ENCODE results near the gene CCDC196. TPM values are rescaled to one million over a fixed set of nuclear protein-coding genes. Genes with fewer than 3 reads are reported as not detected.

CCDC196 gene
- polyA plus RNA-seq, 2 of the 4 experiments (the other 2 are of a cell fraction): not detected

DNA sequence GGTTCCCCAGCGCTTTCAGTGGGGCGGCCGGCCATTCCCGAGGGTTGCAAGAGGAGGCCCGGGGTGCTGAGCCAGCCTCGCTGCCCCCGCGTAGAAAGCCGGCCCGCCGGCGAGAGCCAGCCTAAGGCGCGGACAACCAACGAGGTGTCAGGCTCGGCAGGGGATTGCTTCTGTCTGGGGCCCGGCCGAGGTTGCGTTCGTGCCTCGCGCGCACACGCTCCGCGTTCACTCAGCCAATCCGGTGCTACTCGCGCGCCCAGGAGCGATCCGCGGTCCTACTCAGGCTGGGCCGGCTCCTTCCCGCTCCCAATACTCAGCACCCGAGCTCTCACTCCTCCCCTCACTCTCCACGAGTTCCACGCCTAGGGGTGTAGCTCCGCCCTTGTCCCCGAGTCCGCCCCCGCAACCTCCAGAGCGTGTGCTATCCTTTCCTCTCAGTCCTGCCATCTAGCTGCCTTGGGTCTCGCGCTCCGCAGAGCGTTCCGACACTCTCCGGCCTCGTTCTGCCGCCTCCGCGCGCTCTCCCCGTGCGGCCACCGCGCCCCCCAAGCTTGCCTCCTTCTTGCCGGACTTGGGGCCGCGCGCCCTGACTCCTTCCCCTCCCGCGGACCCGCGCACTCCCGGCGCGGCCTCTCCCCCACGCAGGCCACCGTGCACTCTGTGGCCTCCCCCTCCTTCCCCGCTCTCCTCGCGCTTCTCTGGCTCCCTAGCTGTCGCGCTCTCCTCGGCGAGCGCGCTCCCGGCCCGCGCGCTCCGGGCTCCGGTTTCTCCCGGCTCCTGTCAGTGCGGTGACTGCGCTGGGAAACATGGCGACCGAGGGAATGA is 21.8 kb downstream of the CCDC196 start, which contains the start of gene GPHN (continued):
- TF ChIP-seq, protein P1, sequence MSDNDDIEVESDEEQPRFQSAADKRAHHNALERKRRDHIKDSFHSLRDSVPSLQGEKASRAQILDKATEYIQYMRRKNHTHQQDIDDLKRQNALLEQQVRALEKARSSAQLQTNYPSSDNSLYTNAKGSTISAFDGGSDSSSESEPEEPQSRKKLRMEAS (IDR thresholded peaks at IDR 0.05): peak; percentile 93
- TF ChIP-seq JUN (IDR thresholded peaks at IDR 0.05): peak; percentile 43 to 86; a peak in 4 of 5 replicates
- no peak for TF ChIP-seq CBX2 (IDR thresholded peaks at IDR 0.05; ENCODE audit: borderline replicate concordance, low read depth)
- TF ChIP-seq, protein P2, sequence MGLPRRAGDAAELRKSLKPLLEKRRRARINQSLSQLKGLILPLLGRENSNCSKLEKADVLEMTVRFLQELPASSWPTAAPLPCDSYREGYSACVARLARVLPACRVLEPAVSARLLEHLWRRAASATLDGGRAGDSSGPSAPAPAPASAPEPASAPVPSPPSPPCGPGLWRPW (IDR thresholded peaks at IDR 0.05): no peak
- no peak for TF ChIP-seq RFX5 (IDR thresholded peaks at IDR 0.05)
- TF ChIP-seq, protein P3, sequence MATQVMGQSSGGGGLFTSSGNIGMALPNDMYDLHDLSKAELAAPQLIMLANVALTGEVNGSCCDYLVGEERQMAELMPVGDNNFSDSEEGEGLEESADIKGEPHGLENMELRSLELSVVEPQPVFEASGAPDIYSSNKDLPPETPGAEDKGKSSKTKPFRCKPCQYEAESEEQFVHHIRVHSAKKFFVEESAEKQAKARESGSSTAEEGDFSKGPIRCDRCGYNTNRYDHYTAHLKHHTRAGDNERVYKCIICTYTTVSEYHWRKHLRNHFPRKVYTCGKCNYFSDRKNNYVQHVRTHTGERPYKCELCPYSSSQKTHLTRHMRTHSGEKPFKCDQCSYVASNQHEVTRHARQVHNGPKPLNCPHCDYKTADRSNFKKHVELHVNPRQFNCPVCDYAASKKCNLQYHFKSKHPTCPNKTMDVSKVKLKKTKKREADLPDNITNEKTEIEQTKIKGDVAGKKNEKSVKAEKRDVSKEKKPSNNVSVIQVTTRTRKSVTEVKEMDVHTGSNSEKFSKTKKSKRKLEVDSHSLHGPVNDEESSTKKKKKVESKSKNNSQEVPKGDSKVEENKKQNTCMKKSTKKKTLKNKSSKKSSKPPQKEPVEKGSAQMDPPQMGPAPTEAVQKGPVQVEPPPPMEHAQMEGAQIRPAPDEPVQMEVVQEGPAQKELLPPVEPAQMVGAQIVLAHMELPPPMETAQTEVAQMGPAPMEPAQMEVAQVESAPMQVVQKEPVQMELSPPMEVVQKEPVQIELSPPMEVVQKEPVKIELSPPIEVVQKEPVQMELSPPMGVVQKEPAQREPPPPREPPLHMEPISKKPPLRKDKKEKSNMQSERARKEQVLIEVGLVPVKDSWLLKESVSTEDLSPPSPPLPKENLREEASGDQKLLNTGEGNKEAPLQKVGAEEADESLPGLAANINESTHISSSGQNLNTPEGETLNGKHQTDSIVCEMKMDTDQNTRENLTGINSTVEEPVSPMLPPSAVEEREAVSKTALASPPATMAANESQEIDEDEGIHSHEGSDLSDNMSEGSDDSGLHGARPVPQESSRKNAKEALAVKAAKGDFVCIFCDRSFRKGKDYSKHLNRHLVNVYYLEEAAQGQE (IDR thresholded peaks at IDR 0.05): 0 out of 2 replicates have a peak, but pooled peaks have one; percentile 9
- no peak for TF ChIP-seq MAFK (IDR thresholded peaks at IDR 0.05; ENCODE audit: partially characterized antibody)
- peak; percentile 81; the same call in 1 of the 2 replicates for TF ChIP-seq TFCP2L1 (CRISPR knock-in tag; IDR thresholded peaks at IDR 0.05)
- TF ChIP-seq POLR2A (IDR thresholded peaks at IDR 0.05; ENCODE audit: low read length): peak; percentile 88
- TF ChIP-seq CEBPB (IDR thresholded peaks at IDR 0.05): no peak
- TF ChIP-seq BHLHE40 (IDR thresholded peaks at IDR 0.05; ENCODE audit: low read depth, low read length): no peak
- peak; percentile 27; the same call in 1 of the 2 replicates for TF ChIP-seq MYC (IDR thresholded peaks at IDR 0.05; ENCODE audit: borderline replicate concordance, low read length)
- TF ChIP-seq GATA3 (IDR thresholded peaks at IDR 0.05; ENCODE audit: borderline replicate concordance): no peak
- TF ChIP-seq, protein P4, sequence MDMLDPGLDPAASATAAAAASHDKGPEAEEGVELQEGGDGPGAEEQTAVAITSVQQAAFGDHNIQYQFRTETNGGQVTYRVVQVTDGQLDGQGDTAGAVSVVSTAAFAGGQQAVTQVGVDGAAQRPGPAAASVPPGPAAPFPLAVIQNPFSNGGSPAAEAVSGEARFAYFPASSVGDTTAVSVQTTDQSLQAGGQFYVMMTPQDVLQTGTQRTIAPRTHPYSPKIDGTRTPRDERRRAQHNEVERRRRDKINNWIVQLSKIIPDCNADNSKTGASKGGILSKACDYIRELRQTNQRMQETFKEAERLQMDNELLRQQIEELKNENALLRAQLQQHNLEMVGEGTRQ (IDR thresholded peaks at IDR 0.05): no peak
- TF ChIP-seq, protein P5, sequence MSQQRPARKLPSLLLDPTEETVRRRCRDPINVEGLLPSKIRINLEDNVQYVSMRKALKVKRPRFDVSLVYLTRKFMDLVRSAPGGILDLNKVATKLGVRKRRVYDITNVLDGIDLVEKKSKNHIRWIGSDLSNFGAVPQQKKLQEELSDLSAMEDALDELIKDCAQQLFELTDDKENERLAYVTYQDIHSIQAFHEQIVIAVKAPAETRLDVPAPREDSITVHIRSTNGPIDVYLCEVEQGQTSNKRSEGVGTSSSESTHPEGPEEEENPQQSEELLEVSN (IDR thresholded peaks at IDR 0.05; ENCODE audit: borderline replicate concordance, low read depth): peak; percentile 86
- no peak for TF ChIP-seq SREBF2 (IDR thresholded peaks at IDR 0.05)
- no peak for TF ChIP-seq ZSCAN20 (CRISPR knock-in tag; IDR thresholded peaks at IDR 0.05)
- TF ChIP-seq FOSB (CRISPR knock-in tag; IDR thresholded peaks at IDR 0.05): no peak
- TF ChIP-seq HDAC2 (IDR thresholded peaks at IDR 0.05): no peak; the same call in 1 of the 2 replicates
- TF ChIP-seq ZFP36 (IDR thresholded peaks at IDR 0.05; ENCODE audit: borderline replicate concordance, partially characterized antibody): no peak
- TF ChIP-seq SMC3 (IDR thresholded peaks at IDR 0.05): no peak
- no peak for TF ChIP-seq NR3C1 (IDR thresholded peaks at IDR 0.05)
- no peak for TF ChIP-seq RNF2 (IDR thresholded peaks at IDR 0.05; ENCODE audit: borderline replicate concordance, low read depth)
- TF ChIP-seq RARB (CRISPR knock-in tag; IDR thresholded peaks at IDR 0.05): no peak
- TF ChIP-seq KDM1A (IDR thresholded peaks at IDR 0.05; ENCODE audit: low read depth): no peak
- no peak for TF ChIP-seq NPAS2 (CRISPR knock-in tag; IDR thresholded peaks at IDR 0.05; ENCODE audit: borderline replicate concordance)
- no peak for TF ChIP-seq EP300 (IDR thresholded peaks at IDR 0.05)
- no peak; a peak in 1 of 5 replicates for TF ChIP-seq RAD21 (conservative IDR thresholded peaks at IDR 0.05 in 1 of 2, IDR thresholded peaks at IDR 0.05 in 1 of 2)
- TF ChIP-seq CHD2 (IDR thresholded peaks at IDR 0.05; ENCODE audit: low read length, partially characterized antibody): no peak
- no peak for TF ChIP-seq HOXA7 (CRISPR knock-in tag; IDR thresholded peaks at IDR 0.05)
- peak; percentile 35; the same call in 1 of the 2 replicates for TF ChIP-seq KDM5A (IDR thresholded peaks at IDR 0.05)
- no peak for TF ChIP-seq EHF (CRISPR knock-in tag; IDR thresholded peaks at IDR 0.05)
- no peak for TF ChIP-seq TP53 (CRISPR knock-in tag; IDR thresholded peaks at IDR 0.05)
- TF ChIP-seq EHMT2 (IDR thresholded peaks at IDR 0.05; ENCODE audit: low read depth): no peak
- TF ChIP-seq, protein P6, sequence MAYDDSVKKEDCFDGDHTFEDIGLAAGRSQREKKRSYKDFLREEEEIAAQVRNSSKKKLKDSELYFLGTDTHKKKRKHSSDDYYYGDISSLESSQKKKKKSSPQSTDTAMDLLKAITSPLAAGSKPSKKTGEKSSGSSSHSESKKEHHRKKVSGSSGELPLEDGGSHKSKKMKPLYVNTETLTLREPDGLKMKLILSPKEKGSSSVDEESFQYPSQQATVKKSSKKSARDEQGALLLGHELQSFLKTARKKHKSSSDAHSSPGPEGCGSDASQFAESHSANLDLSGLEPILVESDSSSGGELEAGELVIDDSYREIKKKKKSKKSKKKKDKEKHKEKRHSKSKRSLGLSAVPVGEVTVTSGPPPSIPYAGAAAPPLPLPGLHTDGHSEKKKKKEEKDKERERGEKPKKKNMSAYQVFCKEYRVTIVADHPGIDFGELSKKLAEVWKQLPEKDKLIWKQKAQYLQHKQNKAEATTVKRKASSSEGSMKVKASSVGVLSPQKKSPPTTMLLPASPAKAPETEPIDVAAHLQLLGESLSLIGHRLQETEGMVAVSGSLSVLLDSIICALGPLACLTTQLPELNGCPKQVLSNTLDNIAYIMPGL (CRISPR knock-in tag; IDR thresholded peaks at IDR 0.05; ENCODE audit: borderline replicate concordance): no peak
- no peak for TF ChIP-seq ZNF302 (CRISPR knock-in tag; IDR thresholded peaks at IDR 0.05)
- no peak for TF ChIP-seq FOXS1 (CRISPR knock-in tag; IDR thresholded peaks at IDR 0.05)
